ENCODE results near the gene ZFP36L2. TPM values are rescaled to one million over a fixed set of nuclear protein-coding genes. Genes with fewer than 3 reads are reported as not detected.
A peak's percentile ranks its signal among the peaks of the same experiment; 100 is the strongest.

Gene ZFP36L2
- polyA plus RNA-seq, 1 of the 3 experiments (the other 2 are of a cell fraction) = 18.4 TPM

DNA sequence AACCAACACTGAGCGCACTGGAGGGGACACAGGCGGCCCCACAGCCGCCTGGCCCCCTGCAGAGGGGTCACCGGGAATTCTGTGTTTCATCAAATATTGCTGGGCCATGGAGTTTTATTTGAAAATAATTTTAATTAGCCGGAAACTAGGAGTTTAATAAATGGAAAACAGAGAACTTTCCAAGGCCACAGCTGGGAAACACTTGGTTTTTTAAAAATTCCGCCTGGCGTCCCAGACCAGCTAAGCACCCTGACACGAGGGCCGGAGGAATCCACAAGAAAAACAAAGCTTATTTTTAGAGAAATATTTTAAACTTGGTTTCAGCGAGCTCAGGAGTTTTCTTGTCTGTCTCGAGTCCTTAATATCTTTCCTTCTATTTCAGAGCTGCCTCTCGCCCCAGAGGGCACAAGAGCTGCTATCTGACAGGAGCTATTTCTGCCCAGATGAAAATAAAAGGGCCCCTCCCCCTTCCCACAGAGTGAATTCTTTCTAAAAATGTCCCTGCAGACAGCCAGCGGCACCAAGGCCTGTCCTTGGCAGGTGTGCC, 8.2 kb downstream of the ZFP36L2 start:
- Histone ChIP-seq H3K79me2 (ENCODE audit: insufficient read depth) (peaks cover 31% of the 10 kb centered on the region), H3K9me2 (no peaks in the 10 kb centered on the region), H3K9ac (peak overlapping the region; percentile 9; the same call in 1 of the 2 replicates), H2AFZ (ENCODE audit: low read depth) (no peak overlapping the region), H3K27me3 (ENCODE audit: insufficient read depth) (no peaks in the 10 kb centered on the region), H3K4me2 (peak overlapping the region; percentile 83; the same call in 1 of the 2 replicates), H3K4me1 (ENCODE audit: control insufficient read depth in 1 of 2, insufficient read depth in 2 of 2, low read depth in 1 of 2, low read length in 1 of 2) (peaks cover 46 to 58% of the 10 kb centered on the region in 2 experiments; a peak in 3 of 4 replicates), H3K4me3 (ENCODE audit: low read depth in 2 of 2, low read length in 1 of 2) (no peak overlapping the region), H3K27ac (ENCODE audit: low read depth in 2 of 2, low read length in 1 of 2) (peak overlapping the region; percentile 94 to 95), H4K20me1 (ENCODE audit: insufficient read depth) (peaks cover 6% of the 10 kb centered on the region; the same call in 1 of the 2 replicates), H3K9me3 (no peaks in the 10 kb centered on the region), H3F3A (replicated peaks; ENCODE audit: insufficient read depth) (peaks cover 36% of the 10 kb centered on the region), H3K36me3 (replicated peaks in 1 of 2; ENCODE audit: control insufficient read depth in 1 of 2, insufficient read depth in 2 of 2, low read length in 1 of 2) (peaks cover 12% of the 10 kb centered on the region in 2 experiments)
- CTCF ChIA-PET = interaction anchor here (1.2 to 16.3 kb wide), 7 partner anchors 9 to 272 kb away, joined by 3 to 299 read pairs (median 7); no protein-coding TSS in a partner anchor
- POLR2A ChIA-PET = interaction anchor here (0.6 kb wide), 1 partner anchor 52 kb away, joined by 3 read pairs; no protein-coding TSS in a partner anchor
- no peak for DNase-seq
- TF ChIP-seq POLR2AphosphoS5 (IDR thresholded peaks at IDR 0.05; ENCODE audit: low read depth, low read length) = no peak
- peak; percentile 48 for TF ChIP-seq CHD2 (IDR thresholded peaks at IDR 0.05; ENCODE audit: low read length, partially characterized antibody)
- TF ChIP-seq EP300 (IDR thresholded peaks at IDR 0.05; ENCODE audit: borderline replicate concordance in 1 of 2, low read depth in 1 of 2, low read length in 1 of 2) = no peak
- TF ChIP-seq EZH2phosphoT487 (IDR thresholded peaks at IDR 0.05; ENCODE audit: borderline replicate concordance, low read depth) = no peak
- WGBS (ENCODE audit: low lambda C conversion rate) = 74% methylated on average over 13 of the region's 13 CpGs

DNA sequence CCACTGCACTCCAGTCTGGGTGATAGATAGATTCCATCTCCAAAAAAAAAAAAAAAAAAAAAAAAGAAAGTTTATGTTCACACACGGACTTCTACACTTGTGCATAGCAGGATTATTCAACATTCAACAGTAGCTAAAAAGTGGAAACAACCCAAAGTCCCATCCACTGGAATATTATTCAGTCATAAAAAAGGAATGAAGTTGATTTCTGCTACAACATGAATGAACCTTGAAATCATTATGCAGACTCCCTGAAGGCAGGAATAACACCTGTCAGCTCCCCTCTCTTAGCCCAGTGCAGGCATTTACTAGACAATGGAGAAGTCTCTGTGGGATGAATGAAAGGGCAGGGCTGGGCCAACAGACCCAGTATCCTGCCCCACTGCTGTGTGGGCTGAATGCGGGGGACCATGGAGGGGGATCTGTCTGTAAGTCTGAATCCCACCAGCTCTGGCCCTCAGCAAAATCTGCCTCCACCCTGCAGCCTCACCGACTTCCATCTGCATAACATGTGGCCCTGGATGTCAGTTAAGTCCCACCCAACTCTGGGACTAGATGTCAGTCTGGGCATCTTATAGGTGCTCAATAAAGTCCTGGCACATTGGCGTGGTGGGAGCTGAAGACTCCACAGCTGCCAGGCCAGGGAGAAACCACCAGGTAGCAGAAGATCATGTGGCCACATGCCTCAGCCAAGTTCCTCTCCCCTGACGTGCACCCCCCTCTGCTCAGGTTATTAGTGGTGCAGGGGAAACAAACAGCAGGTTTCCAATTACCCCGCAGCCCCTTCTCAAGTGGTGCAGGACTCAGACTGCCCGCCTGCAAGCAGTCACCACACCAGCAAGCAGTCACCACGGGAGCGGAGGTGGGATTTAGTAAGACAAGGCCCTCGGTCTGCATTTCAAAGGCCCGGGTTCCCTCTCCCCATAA, 8.9 kb downstream of the ZFP36L2 start:
- Histone ChIP-seq H3K79me2 (ENCODE audit: insufficient read depth) (peaks cover 23% of the 10 kb centered on the region), H3K27me3 (ENCODE audit: insufficient read depth) (no peaks in the 10 kb centered on the region), H3F3A (replicated peaks; ENCODE audit: insufficient read depth) (peaks cover 29% of the 10 kb centered on the region), H3K4me3 (ENCODE audit: low read depth in 2 of 2, low read length in 1 of 2) (no peak overlapping the region), H3K4me2 (peak overlapping the region; percentile 83; the same call in 1 of the 2 replicates), H2AFZ (ENCODE audit: low read depth) (no peak overlapping the region), H3K9me2 (no peaks in the 10 kb centered on the region), H3K9ac (no peak overlapping the region; the same call in 1 of the 2 replicates), H3K27ac (ENCODE audit: low read depth in 2 of 2, low read length in 1 of 2) (peak overlapping the region; percentile 94 to 95), H4K20me1 (ENCODE audit: insufficient read depth) (no peaks in the 10 kb centered on the region), H3K4me1 (ENCODE audit: control insufficient read depth in 1 of 2, insufficient read depth in 2 of 2, low read depth in 1 of 2, low read length in 1 of 2) (peaks cover 42 to 51% of the 10 kb centered on the region in 2 experiments; a peak in 3 of 4 replicates), H3K9me3 (no peaks in the 10 kb centered on the region), H3K36me3 (replicated peaks in 1 of 2; ENCODE audit: control insufficient read depth in 1 of 2, insufficient read depth in 2 of 2, low read length in 1 of 2) (peaks cover 4 to 5% of the 10 kb centered on the region in 2 experiments)
- TF ChIP-seq POLR2AphosphoS5 (IDR thresholded peaks at IDR 0.05; ENCODE audit: low read depth, low read length) = no peak
- TF ChIP-seq FOSL2 (IDR thresholded peaks at IDR 0.05; ENCODE audit: borderline replicate concordance, low read depth) = no peak
- no peak for TF ChIP-seq FOXM1 (IDR thresholded peaks at IDR 0.05; ENCODE audit: low read depth)
- no peak for TF ChIP-seq MXI1 (IDR thresholded peaks at IDR 0.05; ENCODE audit: low read depth, low read length)
- no peak for TF ChIP-seq NRF1 (IDR thresholded peaks at IDR 0.05; ENCODE audit: low read depth, low read length)
- 79% methylated on average over 9 of the region's 11 CpGs for WGBS (ENCODE audit: low lambda C conversion rate)
- ChIA-PET CTCF (interaction anchor here (1.2 to 16.3 kb wide), 8 partner anchors 10 to 271 kb away, joined by 3 to 299 read pairs (median 6); no protein-coding TSS in a partner anchor), POLR2A (interaction anchor here (0.6 kb wide), 1 partner anchor 53 kb away, joined by 3 read pairs; no protein-coding TSS in a partner anchor)
- no peak for DNase-seq
